Loucy (cell line): ENCODE data around the gene KCNH2.

Experiments
- H2AFZ ChIP-seq: fragments of 200-600 bp; sonication (generic); 2 replicates; pipeline ENCODE4 v1.6.0; 2016; ENCODE audit warnings: antibody characterized with exemption, mild to moderate bottlenecking, low read length, moderate library complexity
- H3F3A ChIP-seq: fragments of 200-600 bp; 2 replicates; pipeline ENCODE4 v1.6.0; 2016; ENCODE audit warnings: antibody characterized with exemption, low read depth, mild to moderate bottlenecking
- H3K27me3 ChIP-seq: fragments of 200-600 bp; sonication (generic); 2 replicates; pipeline ENCODE4 v1.6.1; 2014; ENCODE audit warnings: low read length, mild to moderate bottlenecking; ENCODE audit not compliant: insufficient read depth, poor library complexity, severe bottlenecking
- H3K36me3 ChIP-seq: fragments of 200-600 bp; sonication (generic); 2 replicates; pipeline ENCODE4 v1.6.1; 2016; ENCODE audit warnings: low read length; ENCODE audit not compliant: insufficient read depth
- H3K4me1 ChIP-seq: fragments of 200-600 bp; sonication (generic); 2 replicates; pipeline ENCODE4 v1.5.1; 2014; ENCODE audit warnings: low read length, mild to moderate bottlenecking; ENCODE audit not compliant: insufficient read depth, poor library complexity, severe bottlenecking
- H3K4me2 ChIP-seq: fragments of 200-600 bp; sonication (generic); 2 replicates; pipeline ENCODE4 v1.6.0; 2014; ENCODE audit warnings: antibody characterized with exemption, low read length, low read depth, mild to moderate bottlenecking; ENCODE audit not compliant: poor library complexity, severe bottlenecking
- H3K4me3 ChIP-seq: fragments of 200-600 bp; sonication (generic); 2 replicates; pipeline ENCODE4 v1.5.1; 2014; ENCODE audit warnings: low read length, mild to moderate bottlenecking, mixed read lengths; ENCODE audit not compliant: poor library complexity, severe bottlenecking
- H3K79me2 ChIP-seq: fragments of 200-600 bp; sonication (generic); 2 replicates; pipeline ENCODE4 v1.6.1; 2014; ENCODE audit warnings: low read length; ENCODE audit not compliant: insufficient read depth
- H3K9ac ChIP-seq: fragments of 200-600 bp; sonication (generic); 2 replicates; pipeline ENCODE4 v1.6.0; 2014; ENCODE audit warnings: mild to moderate bottlenecking, low read depth, low read length, moderate library complexity; ENCODE audit not compliant: poor library complexity, severe bottlenecking
- H3K9me2 ChIP-seq: fragments of 200-600 bp; sonication (generic); replicated peaks from 2 replicates; pipeline ENCODE4 v1.6.1; 2016; ENCODE audit warnings: low read depth, low read length, mixed read lengths
- H3K9me3 ChIP-seq: fragments of 200-600 bp; sonication (generic); 2 replicates; pipeline ENCODE4 v1.6.1; 2014; ENCODE audit warnings: mild to moderate bottlenecking, antibody characterized with exemption, low read length, low read depth; ENCODE audit not compliant: insufficient read depth
- H4K20me1 ChIP-seq: fragments of 200-600 bp; sonication (generic); 2 replicates; pipeline ENCODE4 v1.6.0; 2014; ENCODE audit warnings: antibody characterized with exemption, low read length, mild to moderate bottlenecking; ENCODE audit not compliant: insufficient read depth, poor library complexity, severe bottlenecking
- CTCF ChIP-seq: fragments of 200-600 bp; sonication (generic); conservative IDR thresholded peaks from 2 replicates; pipeline ENCODE4 v1.5.1; 2014; ENCODE audit warnings: mild to moderate bottlenecking, antibody characterized with exemption, low read length
- EZH2phosphoT487 ChIP-seq: fragments of 200-600 bp; IDR thresholded peaks from 2 replicates; pipeline ENCODE4 v1.6.1; 2018; ENCODE audit warnings: antibody characterized with exemption, mild to moderate bottlenecking, moderate library complexity, borderline replicate concordance

Gene KCNH2

DNA sequence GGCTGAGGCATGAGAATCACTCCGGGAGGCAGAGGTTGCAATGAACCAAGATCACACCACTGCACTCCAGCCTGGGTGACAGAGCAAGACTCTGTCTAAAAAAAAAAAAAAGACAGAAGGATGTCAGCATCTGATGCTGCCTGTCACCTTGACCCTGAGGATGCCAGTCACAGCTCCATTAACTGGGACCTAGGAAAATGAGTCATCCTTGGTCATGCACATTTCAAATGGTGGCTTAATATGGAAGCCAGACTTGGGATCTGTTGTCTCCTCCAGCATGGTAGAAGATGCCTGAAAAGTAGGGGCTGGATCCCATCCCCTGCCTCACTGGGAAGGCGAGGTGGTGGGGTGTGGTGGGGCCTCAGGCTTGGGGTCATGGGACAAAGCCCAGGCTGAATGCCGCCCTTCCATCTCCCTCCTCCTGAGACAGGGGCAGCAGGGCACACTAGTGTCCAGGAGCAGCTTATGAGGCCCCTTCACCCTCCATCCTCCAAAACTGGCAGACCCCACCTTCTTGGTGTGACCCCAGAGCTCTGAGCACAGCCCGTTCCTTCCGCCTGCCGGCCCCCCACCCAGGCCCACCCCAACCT is 14.0 kb upstream of the KCNH2 start:
- Histone ChIP-seq H3K9me3 (no peaks in the 10 kb centered on the region), H3K4me2 (no peak overlapping the region), H4K20me1 (no peaks in the 10 kb centered on the region), H3K4me1 (peaks cover 23% of the 10 kb centered on the region), H3K4me3 (no peak overlapping the region), H2AFZ (no peak overlapping the region), H3K36me3 (no peaks in the 10 kb centered on the region), H3F3A (no peaks in the 10 kb centered on the region; the same call in 1 of the 2 replicates), H3K79me2 (no peaks in the 10 kb centered on the region), H3K27me3 (no peaks in the 10 kb centered on the region), H3K9ac (no peak overlapping the region), H3K9me2 (no peaks in the 10 kb centered on the region)
- TF ChIP-seq CTCF, result no peak
- TF ChIP-seq EZH2phosphoT487, result no peak

DNA sequence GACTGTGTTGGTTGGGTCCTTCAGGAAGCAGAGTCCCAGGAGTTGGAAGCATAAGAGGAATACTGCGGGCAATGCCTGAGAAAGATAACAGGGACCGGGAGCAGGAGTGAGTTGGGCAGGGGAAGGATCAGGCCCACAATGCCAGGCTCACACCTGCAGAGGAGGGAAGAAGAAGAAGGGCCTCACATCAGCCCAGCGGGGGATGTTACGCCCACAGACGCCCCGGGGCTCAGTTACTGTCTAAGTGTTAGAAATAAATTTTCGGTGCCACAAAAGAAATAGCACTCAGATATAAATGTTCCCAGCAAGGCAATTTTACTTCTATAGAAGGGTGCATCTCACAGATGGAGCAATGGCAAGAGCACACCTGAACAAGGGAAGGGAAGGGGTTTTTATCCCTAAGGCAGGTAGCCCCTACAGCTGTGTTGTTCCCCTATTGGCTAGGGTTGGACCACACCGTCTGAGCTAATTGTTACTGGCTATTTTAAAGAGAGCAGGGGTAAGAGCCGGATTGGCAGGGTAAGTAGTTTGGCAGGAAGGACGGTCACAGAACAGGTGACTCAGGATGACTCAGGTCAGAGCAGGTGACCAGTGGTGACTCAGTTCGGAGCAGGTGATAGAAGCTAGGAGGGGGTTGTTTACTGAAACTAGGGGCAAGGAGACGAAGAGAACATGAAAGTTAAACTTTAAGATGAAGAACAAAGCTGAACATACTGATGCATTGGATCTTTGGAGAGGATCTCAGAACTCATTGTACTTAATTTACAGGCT is 12.5 kb upstream of the KCNH2 start, which contains the start of gene NOS3:
Gene NOS3 (plus strand): TSS at position 602 of the 771 bp plus-strand sequence. CDS start 2,787 bp downstream, outside the sequence.
- TF ChIP-seq EZH2phosphoT487, result no peak
- TF ChIP-seq CTCF, result no peak
- H3K79me2 ChIP-seq, result no peaks in the 10 kb centered on the region
- no peak within 1 kb of the TSS for H3K4me2 ChIP-seq
- no peaks in the 10 kb centered on the region; the same call in 1 of the 2 replicates for H3F3A ChIP-seq
- H3K9me2 ChIP-seq, result no peaks in the 10 kb centered on the region
- H2AFZ ChIP-seq, result no peak within 1 kb of the TSS
- H3K36me3 ChIP-seq, result no peaks in the 10 kb centered on the region
- no peaks in the 10 kb centered on the region for H3K27me3 ChIP-seq
- no peak within 1 kb of the TSS for H3K9ac ChIP-seq
- no peaks in the 10 kb centered on the region for H4K20me1 ChIP-seq
- H3K4me1 ChIP-seq, result peaks cover 23% of the 10 kb centered on the region
- H3K4me3 ChIP-seq, result no peak within 1 kb of the TSS
- H3K9me3 ChIP-seq, result no peaks in the 10 kb centered on the region

- no peaks in the 10 kb centered on the region for H4K20me1 ChIP-seq
- no peak overlapping the region for H2AFZ ChIP-seq
- H3K4me1 ChIP-seq, result peaks cover 22% of the 10 kb centered on the region
- H3F3A ChIP-seq, result no peaks in the 10 kb centered on the region
- H3K9me2 ChIP-seq, result no peaks in the 10 kb centered on the region
- no peaks in the 10 kb centered on the region for H3K36me3 ChIP-seq
- TF ChIP-seq EZH2phosphoT487, result no peak
- TF ChIP-seq CTCF, result no peak
- no peaks in the 10 kb centered on the region for H3K9me3 ChIP-seq
- no peaks in the 10 kb centered on the region for H3K79me2 ChIP-seq
- H3K9ac ChIP-seq, result peak overlapping the region; percentile 35
- H3K4me2 ChIP-seq, result peak overlapping the region; percentile 63
- no peaks in the 10 kb centered on the region for H3K27me3 ChIP-seq
- no peak overlapping the region for H3K4me3 ChIP-seq
These were observed 11.3 kb upstream of the KCNH2 start for GRCh38 chr7:150989456-150989855.
